ENCODE data around the gene PMEPA1. TPM values are rescaled to one million over a fixed set of nuclear protein-coding genes. Genes with fewer than 3 reads are reported as not detected.

PMEPA1 gene
- total RNA-seq, 1 experiment from 2014 or later: 163 TPM

- Histone ChIP-seq H3K27me3 (ENCODE audit: insufficient read depth, low read depth) (no peaks in the 10 kb centered on the region), H3K9me2 (ENCODE audit: insufficient read depth) (no peaks in the 10 kb centered on the region), H3F3A (ENCODE audit: insufficient read depth, low read depth) (no peaks in the 10 kb centered on the region), H4K20me1 (ENCODE audit: insufficient read depth) (no peaks in the 10 kb centered on the region), H3K4me3 (no peak overlapping the region), H3K4me1 (replicated peaks; ENCODE audit: insufficient read depth) (peaks cover 3% of the 10 kb centered on the region), H2AFZ (no peak overlapping the region), H3K4me2 (no peak overlapping the region), H3K27ac (no peak overlapping the region), H3K9me3 (ENCODE audit: insufficient read depth, low read depth) (no peaks in the 10 kb centered on the region; the same call in 1 of the 2 replicates), H3K36me3 (ENCODE audit: low read depth) (no peaks in the 10 kb centered on the region), H3K79me2 (ENCODE audit: low read depth) (no peaks in the 10 kb centered on the region)
- no peak for DNase-seq
- intact Hi-C loops (cut with micrococcal nuclease; ENCODE audit: unreplicated experiment): no loop called here
- POLR2A ChIA-PET (ENCODE audit: unreplicated experiment): no interaction called here
- no TSS peak for BruUV-seq (replicated peaks)
- CTCF ChIA-PET: no interaction called here
- no peak for TF ChIP-seq EZH2 (IDR thresholded peaks at IDR 0.05; ENCODE audit: low read depth)
- no peak for TF ChIP-seq CTCF (conservative IDR thresholded peaks at IDR 0.05)
Observed at GRCh38 chr20:57756213-57756612, 46.4 kb upstream of the PMEPA1 start.

DNA sequence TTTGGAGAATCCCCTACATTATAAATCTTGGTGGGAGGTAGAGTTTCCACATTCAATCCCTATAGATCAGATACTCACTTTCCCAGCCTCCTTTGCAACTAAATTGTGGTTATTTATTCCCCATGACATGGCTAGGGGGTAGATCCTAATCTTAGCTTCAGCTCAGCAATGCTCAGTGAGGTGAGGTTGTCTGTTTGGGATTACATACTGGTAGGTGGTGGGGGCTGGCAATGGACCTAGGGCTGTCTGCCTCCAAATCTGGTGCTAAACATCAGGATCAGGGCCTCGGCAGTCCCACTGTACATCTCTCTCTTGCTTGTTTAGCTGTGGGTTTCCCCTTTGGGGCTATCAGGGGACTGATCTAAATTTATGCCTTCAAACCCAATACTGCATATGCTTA lies 45.8 kb upstream of the PMEPA1 start:
- no peak overlapping the region for H3K4me2 ChIP-seq
- DNase-seq: no peak
- H2AFZ ChIP-seq: no peak overlapping the region
- no peak overlapping the region for H3K4me3 ChIP-seq
- POLR2A ChIA-PET (ENCODE audit: unreplicated experiment): no interaction called here
- no peaks in the 10 kb centered on the region for H3K9me2 ChIP-seq (ENCODE audit: insufficient read depth)
- no peaks in the 10 kb centered on the region for H3K4me1 ChIP-seq (replicated peaks; ENCODE audit: insufficient read depth)
- no peaks in the 10 kb centered on the region for H4K20me1 ChIP-seq (ENCODE audit: insufficient read depth)
- intact Hi-C loops (cut with micrococcal nuclease; ENCODE audit: unreplicated experiment): no loop called here
- H3K9me3 ChIP-seq (ENCODE audit: insufficient read depth, low read depth): no peaks in the 10 kb centered on the region; the same call in 1 of the 2 replicates
- H3F3A ChIP-seq (ENCODE audit: insufficient read depth, low read depth): no peaks in the 10 kb centered on the region
- no peak overlapping the region for H3K27ac ChIP-seq
- H3K36me3 ChIP-seq (ENCODE audit: low read depth): no peaks in the 10 kb centered on the region
- no TSS peak for BruUV-seq (replicated peaks)
- CTCF ChIA-PET: no interaction called here
- no peaks in the 10 kb centered on the region for H3K79me2 ChIP-seq (ENCODE audit: low read depth)
- H3K27me3 ChIP-seq (ENCODE audit: insufficient read depth, low read depth): no peaks in the 10 kb centered on the region
- TF ChIP-seq CTCF (conservative IDR thresholded peaks at IDR 0.05) (no peak), EZH2 (IDR thresholded peaks at IDR 0.05; ENCODE audit: low read depth) (no peak)

DNA sequence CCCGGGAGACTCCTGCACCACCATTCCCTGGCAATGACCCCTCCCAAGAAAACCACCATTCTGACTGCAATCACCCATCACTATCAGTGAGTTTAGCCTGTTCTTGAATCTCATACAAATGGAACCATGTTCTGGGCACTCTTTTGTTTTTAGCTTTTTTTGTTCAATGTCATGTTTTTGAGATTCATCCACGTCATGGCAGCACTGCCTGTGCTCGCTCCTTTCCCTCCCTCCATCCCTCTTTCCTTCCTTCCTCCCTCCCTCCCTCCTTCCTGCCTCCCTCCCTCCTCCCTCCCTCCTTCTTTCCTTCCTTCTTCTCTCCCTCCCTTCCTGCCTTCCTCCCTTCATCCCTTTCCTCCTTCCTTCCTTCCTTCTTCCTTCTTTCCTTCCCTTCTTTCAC lies 44.4 kb upstream of the PMEPA1 start:
- Histone ChIP-seq H3F3A (ENCODE audit: insufficient read depth, low read depth) (no peaks in the 10 kb centered on the region; the same call in none of the 2 replicates), H3K27me3 (ENCODE audit: insufficient read depth, low read depth) (no peaks in the 10 kb centered on the region), H3K9me3 (ENCODE audit: insufficient read depth, low read depth) (no peaks in the 10 kb centered on the region), H2AFZ (no peak overlapping the region), H3K9me2 (ENCODE audit: insufficient read depth) (no peaks in the 10 kb centered on the region), H3K4me2 (no peak overlapping the region), H3K27ac (no peak overlapping the region), H3K36me3 (ENCODE audit: low read depth) (no peaks in the 10 kb centered on the region), H3K4me1 (replicated peaks; ENCODE audit: insufficient read depth) (peaks cover 5% of the 10 kb centered on the region), H4K20me1 (ENCODE audit: insufficient read depth) (no peaks in the 10 kb centered on the region), H3K79me2 (ENCODE audit: low read depth) (no peaks in the 10 kb centered on the region), H3K4me3 (no peak overlapping the region)
- DNase-seq: no peak
- intact Hi-C loops (cut with micrococcal nuclease; ENCODE audit: unreplicated experiment): no loop called here
- TF ChIP-seq EZH2 (IDR thresholded peaks at IDR 0.05; ENCODE audit: low read depth) (no peak), CTCF (conservative IDR thresholded peaks at IDR 0.05) (no peak)
- ChIA-PET CTCF (no interaction called here), POLR2A (ENCODE audit: unreplicated experiment) (no interaction called here)
- no TSS peak for BruUV-seq (replicated peaks)
